GM11168 (cell line): ENCODE measurements around the gene ACTR10.
"Not testable (repeated sequence)": the region's sequence is repeated elsewhere in the genome, so short reads cannot be mapped to it uniquely, and the experiment has no call there.

ENCODE experiments used
- in situ Hi-C: fragments of 300-500 bp; cut with MboI; formaldehyde crosslinking; loops from one replicate; pipeline ENCODE4 v1.12.0; 2022; ENCODE audit warnings: low sequenced_read_pairs; ENCODE audit not compliant: unreplicated experiment

The ACTR10 gene

GRCh38 chr14:58215191-58215914 is 15.4 kb downstream of the ACTR10 start:
- in situ Hi-C loops, result no loop called here

DNA sequence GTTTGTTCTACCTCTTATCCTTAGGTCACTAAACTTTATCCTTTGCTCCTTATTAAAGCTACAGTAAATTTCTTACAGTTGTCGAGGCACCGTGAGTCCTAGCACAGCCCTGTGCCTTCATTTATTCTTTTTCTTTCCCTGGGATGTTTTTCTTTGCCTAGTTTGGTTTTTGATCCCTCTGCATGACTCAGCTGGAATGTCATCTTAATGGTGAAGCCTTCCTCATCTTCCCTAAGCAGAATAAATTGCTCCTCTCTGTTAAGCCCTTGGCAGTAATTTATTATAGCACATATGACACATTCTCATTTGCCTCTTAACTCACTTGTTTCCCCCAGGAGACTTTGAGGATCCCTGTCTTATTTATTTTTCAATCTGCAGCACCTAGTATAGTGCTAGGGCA is 16.6 kb downstream of the ACTR10 start:
- in situ Hi-C loops, result no loop called here

- in situ Hi-C loops, result no loop called here
These were observed 27.3 kb downstream of the ACTR10 start for GRCh38 chr14:58227096-58227819.

DNA sequence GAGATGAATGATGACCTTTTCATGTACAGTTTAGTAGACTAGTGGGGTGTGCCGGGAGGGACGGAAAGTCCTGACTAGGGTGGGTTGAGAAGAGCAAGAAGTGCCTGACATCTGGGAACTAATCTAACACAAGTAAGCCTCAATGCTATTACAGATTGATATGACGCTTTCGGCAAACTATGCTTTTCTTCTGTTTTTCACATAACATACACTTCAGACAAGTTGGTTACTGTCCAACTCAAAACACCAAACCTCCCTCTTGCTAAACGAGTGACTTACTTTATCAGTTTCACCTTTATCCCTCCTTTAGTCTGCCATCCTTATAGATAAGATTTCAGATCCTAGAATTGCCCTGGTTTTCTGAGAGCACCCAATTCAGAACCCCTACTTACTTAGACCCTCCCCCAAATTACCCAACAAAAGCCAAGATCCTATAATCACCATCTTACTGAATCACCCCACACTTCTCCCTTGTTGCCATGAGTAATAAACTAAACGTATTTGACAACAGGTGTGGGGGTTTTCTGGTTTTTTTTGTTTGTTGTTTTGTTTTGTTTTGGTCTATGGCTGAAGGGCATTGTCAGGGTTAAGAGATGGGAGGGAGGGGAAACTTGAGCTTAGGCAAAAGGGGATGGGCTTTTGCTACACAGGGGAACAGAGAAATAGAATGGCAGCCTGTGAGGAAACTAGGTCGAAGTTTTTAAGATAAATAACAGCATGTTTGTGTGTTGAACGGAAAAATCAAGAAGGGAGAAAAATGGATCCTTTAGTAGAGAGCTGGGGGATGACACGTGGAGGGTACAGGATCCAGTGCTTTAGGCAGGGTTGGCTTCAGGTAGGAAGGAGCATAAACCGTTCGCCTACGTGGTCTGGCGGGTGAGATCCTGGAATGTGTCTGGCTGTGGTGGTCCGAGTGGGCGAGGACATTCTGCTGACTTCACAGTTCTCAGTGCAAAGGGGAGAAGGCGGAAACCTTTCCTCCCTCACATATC is 38.6 kb downstream of the ACTR10 start:
- in situ Hi-C loops, result no loop called here

- in situ Hi-C loops, result no loop called here
These were observed 39.6 kb downstream of the ACTR10 start for GRCh38 chr14:58239244-58240195.

- in situ Hi-C loops, result no loop called here
These were observed 44.0 kb downstream of the ACTR10 start for GRCh38 chr14:58243790-58244555.

GRCh38 chr14:58244556-58245387 is 44.8 kb downstream of the ACTR10 start, which contains the start of gene PSMA3:
Gene PSMA3 (plus strand): TSS chr14:58244843. CDS start chr14:58244921, 78 bp downstream.
- in situ Hi-C loops, result no loop called here

- in situ Hi-C loops, result no loop called here
These were observed 45.6 kb downstream of the ACTR10 start for GRCh38 chr14:58245562-58245961.

GRCh38 chr14:58249611-58250010 is 49.7 kb downstream of the ACTR10 start:
- in situ Hi-C loops, result no loop called here

- in situ Hi-C loops, result no loop called here
These were observed 58.2 kb downstream of the ACTR10 start for GRCh38 chr14:58258156-58258555.

DNA sequence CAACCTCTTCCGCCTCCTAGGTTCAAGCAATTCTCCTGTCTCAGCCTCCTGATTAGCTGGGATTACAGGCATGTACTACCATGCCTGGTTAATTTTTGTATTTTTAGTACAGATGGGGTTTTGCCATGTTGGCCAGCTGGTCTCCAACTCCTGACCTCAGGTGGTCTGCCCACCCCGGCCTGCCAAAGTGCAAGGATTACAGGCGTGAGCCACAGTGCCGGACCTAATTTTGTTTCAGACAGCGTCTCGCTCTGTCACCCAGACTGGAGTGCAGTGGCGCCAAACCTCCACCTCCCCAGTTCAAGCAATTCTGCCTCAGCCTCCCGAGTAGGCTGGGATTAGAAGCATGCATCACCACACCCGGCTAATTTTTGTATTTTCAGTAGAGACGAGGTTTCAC is 62.1 kb downstream of the ACTR10 start:
- in situ Hi-C loops, result not testable (repeated sequence)

GRCh38 chr14:58265401-58265800 is 65.5 kb downstream of the ACTR10 start:
- in situ Hi-C loops, result no loop called here

GRCh38 chr14:58270628-58271027 is 70.7 kb downstream of the ACTR10 start:
- in situ Hi-C loops, result no loop called here

GRCh38 chr14:58272588-58273372 is 72.8 kb downstream of the ACTR10 start:
- in situ Hi-C loops, result no loop called here

DNA sequence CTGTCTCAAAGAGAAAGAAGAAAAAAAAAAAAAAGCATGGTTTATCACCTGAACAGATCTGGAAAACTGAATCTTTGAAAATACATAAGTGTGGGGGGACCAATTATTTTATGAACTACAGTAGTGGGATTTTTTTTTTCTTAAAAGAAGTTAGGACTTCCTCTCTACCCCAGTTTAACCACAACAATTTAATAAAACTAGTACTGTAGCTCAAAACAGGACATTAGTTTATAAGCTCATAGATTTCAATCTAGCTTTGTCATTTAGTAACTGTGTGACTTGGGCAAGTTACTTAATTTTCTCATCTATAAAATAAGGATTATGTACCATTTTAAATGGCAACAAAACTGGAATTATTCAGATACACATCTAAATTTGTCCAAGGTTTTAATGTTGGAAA is 74.9 kb downstream of the ACTR10 start:
- in situ Hi-C loops, result no loop called here

DNA sequence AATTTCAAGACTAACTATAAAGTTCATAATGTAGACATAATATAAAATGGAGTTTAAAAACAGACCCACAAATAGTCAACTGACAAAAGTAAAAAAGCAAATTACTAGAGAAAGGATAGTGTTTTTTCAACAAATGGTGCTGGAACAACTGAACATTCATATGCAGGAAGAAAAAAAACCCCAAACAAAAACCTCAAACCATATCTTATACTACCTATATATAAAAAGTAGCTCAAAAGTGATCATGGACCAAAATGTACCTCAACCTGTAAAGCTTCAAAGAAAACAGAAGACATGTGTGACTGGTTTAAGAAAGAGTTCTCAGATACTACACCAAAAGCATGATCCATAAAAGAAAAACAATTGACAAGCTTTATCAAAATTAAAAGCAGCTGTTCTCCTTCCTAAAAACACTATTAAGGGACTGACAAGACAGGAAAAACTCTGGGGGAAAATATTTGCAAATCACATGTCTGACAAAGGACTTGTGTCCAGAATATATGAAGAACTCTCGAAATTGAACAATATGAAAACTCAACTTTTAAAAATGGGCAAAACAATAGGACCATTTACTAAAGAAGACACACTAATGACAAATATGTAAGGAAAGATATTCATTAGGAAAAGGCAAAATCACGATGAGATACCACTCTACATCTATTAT is 75.7 kb downstream of the ACTR10 start:
- in situ Hi-C loops, result no loop called here

DNA sequence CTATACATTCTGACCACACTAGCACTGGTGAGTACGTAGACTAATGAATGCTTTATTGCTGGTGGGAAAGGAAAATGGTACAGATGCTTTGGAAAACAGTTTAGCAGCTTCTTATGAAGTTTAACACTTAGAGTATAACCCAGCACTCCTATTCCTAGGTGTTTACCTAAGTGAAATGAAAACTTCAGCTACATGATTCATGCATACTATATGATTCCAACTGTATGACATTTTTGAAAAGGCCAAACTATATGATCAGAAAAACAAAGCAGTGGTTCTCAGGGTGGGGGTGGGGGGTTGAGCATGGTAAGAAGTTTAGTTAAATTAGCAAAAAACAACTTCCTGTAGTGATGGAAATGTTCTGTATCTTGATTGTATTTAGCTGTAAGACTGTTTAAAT is 76.3 kb downstream of the ACTR10 start:
- in situ Hi-C loops, result no loop called here
